Upper lobe of right lung (tissue), 1 donor: ENCODE results near the gene FSD1L. TPM values are rescaled to one million over a fixed set of nuclear protein-coding genes. Genes with fewer than 3 reads are reported as not detected.
A peak's percentile ranks its signal among the peaks of the same experiment; 100 is the strongest.

ENCODE experiments used
- ATAC-seq: fragments of 200-7000 bp; cut with Tn5 transposase; one replicate; pipeline ENCODE4 v1.9.1; 2020; ENCODE audit warnings: mild to moderate bottlenecking, moderate library complexity
- DNase-seq: peaks from one replicate; pipeline ENCODE4 v3.0.0-alpha.2; 2020
- H3K27ac ChIP-seq: fragments of 200-600 bp; one replicate; pipeline ENCODE4 v1.8.0; 2022
- H3K27me3 ChIP-seq: fragments of 200-600 bp; one replicate; pipeline ENCODE4 v1.8.0; 2022; ENCODE audit warnings: mild to moderate bottlenecking
- H3K36me3 ChIP-seq: fragments of 200-600 bp; one replicate; pipeline ENCODE4 v1.8.0; 2022
- H3K4me1 ChIP-seq: fragments of 200-600 bp; one replicate; pipeline ENCODE4 v1.8.0; 2022
- H3K4me3 ChIP-seq: fragments of 200-600 bp; one replicate; pipeline ENCODE4 v1.8.0; 2022; ENCODE audit warnings: mild to moderate bottlenecking
- H3K9me3 ChIP-seq: fragments of 200-600 bp; one replicate; pipeline ENCODE4 v1.8.0; 2022
- intact Hi-C: fragments of 100-400 bp; cut with DNase I; formaldehyde crosslinking; loops from one replicate; pipeline ENCODE4 v1.11.0; 2022
- total RNA-seq: library from RNA; stranded (reverse); fragmentation: NEBNext Ultra II Directional; extraction: Animal tissue kit (Norgen Biotek cat#: 25700); gene quantifications from one replicate; pipeline ENCODE4 v1.2.1, GENCODE V29; 2021
- TF ChIP-seq, protein P1 (sequence below): fragments of 200-600 bp; IDR thresholded peaks from one replicate; pipeline ENCODE4 v1.8.0; 2022; ENCODE audit warnings: antibody characterized with exemption
- donor health status: DM: no; HTN: yes; CAD: no; lungs with severe emphysema.

FSD1L gene
- total RNA-seq, 1 donor from 2014 or later, result 4.5 TPM

- H3K36me3 ChIP-seq, result no peaks in the 10 kb centered on the region
- peaks cover 10% of the 10 kb centered on the region for H3K4me1 ChIP-seq
- ATAC-seq (peak; percentile 77), DNase-seq (peak; percentile 71)
- H3K27ac ChIP-seq, result no peak overlapping the region
- intact Hi-C loops, result no loop called here
- H3K9me3 ChIP-seq, result no peaks in the 10 kb centered on the region
- no peak overlapping the region for H3K4me3 ChIP-seq
- TF ChIP-seq, protein P1, sequence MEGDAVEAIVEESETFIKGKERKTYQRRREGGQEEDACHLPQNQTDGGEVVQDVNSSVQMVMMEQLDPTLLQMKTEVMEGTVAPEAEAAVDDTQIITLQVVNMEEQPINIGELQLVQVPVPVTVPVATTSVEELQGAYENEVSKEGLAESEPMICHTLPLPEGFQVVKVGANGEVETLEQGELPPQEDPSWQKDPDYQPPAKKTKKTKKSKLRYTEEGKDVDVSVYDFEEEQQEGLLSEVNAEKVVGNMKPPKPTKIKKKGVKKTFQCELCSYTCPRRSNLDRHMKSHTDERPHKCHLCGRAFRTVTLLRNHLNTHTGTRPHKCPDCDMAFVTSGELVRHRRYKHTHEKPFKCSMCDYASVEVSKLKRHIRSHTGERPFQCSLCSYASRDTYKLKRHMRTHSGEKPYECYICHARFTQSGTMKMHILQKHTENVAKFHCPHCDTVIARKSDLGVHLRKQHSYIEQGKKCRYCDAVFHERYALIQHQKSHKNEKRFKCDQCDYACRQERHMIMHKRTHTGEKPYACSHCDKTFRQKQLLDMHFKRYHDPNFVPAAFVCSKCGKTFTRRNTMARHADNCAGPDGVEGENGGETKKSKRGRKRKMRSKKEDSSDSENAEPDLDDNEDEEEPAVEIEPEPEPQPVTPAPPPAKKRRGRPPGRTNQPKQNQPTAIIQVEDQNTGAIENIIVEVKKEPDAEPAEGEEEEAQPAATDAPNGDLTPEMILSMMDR, result no peak
- H3K27me3 ChIP-seq, result no peaks in the 10 kb centered on the region
Measured at GRCh38 chr9:105457560-105458294, 9.9 kb downstream of the FSD1L start.

DNA sequence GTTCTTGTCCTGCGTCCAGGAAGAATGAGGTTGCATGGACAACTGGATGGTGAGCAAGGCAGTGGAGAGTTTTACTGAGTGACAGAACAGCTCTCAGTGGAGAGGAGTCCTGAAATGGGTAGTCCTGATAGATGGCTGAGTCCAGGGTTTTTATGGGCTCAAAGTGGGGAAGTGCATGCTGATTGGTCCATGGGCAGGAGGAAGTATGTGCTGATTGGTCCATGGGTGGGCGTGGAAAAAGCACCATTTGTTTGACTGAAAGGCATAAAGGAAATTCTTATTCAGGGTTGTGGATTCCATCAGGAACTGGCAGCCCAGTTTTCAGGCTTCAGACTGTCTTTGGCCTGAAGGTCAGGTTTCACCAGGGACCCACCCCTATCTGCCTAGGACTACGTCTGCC, 10.6 kb downstream of the FSD1L start:
- no peaks in the 10 kb centered on the region for H3K27me3 ChIP-seq
- H3K36me3 ChIP-seq, result no peaks in the 10 kb centered on the region
- TF ChIP-seq, protein P1, result no peak
- peaks cover 10% of the 10 kb centered on the region for H3K4me1 ChIP-seq
- no peak for DNase-seq
- H3K27ac ChIP-seq, result no peak overlapping the region
- ATAC-seq, result no peak
- H3K9me3 ChIP-seq, result no peaks in the 10 kb centered on the region
- H3K4me3 ChIP-seq, result no peak overlapping the region
- intact Hi-C loops, result no loop called here

DNA sequence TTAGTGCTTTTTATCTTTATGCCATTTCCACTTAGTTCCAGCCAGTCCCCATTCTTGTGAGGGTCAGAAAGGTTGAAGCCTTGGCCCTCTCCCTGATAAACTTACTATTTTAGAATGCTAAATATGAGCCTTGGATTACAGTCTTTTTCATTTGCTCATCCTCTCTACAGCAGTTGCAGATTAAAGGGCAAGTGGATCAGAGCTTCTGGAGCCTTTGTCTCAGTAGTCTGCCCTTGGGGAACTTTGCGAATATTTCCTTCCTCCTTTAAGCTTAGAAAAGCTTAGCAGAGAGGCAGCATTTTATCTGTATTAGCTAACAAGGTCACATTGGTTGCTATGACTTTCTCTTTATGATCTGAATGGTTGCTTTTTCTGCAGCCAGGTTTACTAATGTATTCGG, 11.5 kb downstream of the FSD1L start:
- no peaks in the 10 kb centered on the region for H3K27me3 ChIP-seq
- H3K27ac ChIP-seq, result no peak overlapping the region
- no peaks in the 10 kb centered on the region for H3K9me3 ChIP-seq
- no peak for DNase-seq
- H3K4me3 ChIP-seq, result no peak overlapping the region
- H3K36me3 ChIP-seq, result no peaks in the 10 kb centered on the region
- H3K4me1 ChIP-seq, result peaks cover 10% of the 10 kb centered on the region
- ATAC-seq, result no peak
- TF ChIP-seq, protein P1, result no peak
- intact Hi-C loops, result no loop called here

GRCh38 chr9:105466898-105467455, 19.1 kb downstream of the FSD1L start:
- H3K36me3 ChIP-seq, result peaks cover 11% of the 10 kb centered on the region
- H3K4me3 ChIP-seq, result no peak overlapping the region
- H3K27me3 ChIP-seq, result no peaks in the 10 kb centered on the region
- intact Hi-C loops, result no loop called here
- H3K9me3 ChIP-seq, result no peaks in the 10 kb centered on the region
- no peak for DNase-seq
- no peak for ATAC-seq
- TF ChIP-seq, protein P1, result no peak
- no peaks in the 10 kb centered on the region for H3K4me1 ChIP-seq
- no peak overlapping the region for H3K27ac ChIP-seq

GRCh38 chr9:105468875-105469274, 21.0 kb downstream of the FSD1L start:
- no peak overlapping the region for H3K4me3 ChIP-seq
- TF ChIP-seq, protein P1, result no peak
- no peaks in the 10 kb centered on the region for H3K9me3 ChIP-seq
- H3K4me1 ChIP-seq, result no peaks in the 10 kb centered on the region
- ATAC-seq (no peak), DNase-seq (no peak)
- no peaks in the 10 kb centered on the region for H3K27me3 ChIP-seq
- no peak overlapping the region for H3K27ac ChIP-seq
- intact Hi-C loops, result no loop called here
- peaks cover 11% of the 10 kb centered on the region for H3K36me3 ChIP-seq
